Measurements from ENCODE around the gene CDK5RAP3. TPM values are rescaled to one million over a fixed set of nuclear protein-coding genes. Genes with fewer than 3 reads are reported as not detected.
A peak's percentile ranks its signal among the peaks of the same experiment; 100 is the strongest.

CDK5RAP3 gene
- total and polyA plus RNA-seq, 2 of the 13 experiments (the other 11 are each of a cell fraction or from before 2014, with no cell fraction given), result 128 to 154 TPM

DNA sequence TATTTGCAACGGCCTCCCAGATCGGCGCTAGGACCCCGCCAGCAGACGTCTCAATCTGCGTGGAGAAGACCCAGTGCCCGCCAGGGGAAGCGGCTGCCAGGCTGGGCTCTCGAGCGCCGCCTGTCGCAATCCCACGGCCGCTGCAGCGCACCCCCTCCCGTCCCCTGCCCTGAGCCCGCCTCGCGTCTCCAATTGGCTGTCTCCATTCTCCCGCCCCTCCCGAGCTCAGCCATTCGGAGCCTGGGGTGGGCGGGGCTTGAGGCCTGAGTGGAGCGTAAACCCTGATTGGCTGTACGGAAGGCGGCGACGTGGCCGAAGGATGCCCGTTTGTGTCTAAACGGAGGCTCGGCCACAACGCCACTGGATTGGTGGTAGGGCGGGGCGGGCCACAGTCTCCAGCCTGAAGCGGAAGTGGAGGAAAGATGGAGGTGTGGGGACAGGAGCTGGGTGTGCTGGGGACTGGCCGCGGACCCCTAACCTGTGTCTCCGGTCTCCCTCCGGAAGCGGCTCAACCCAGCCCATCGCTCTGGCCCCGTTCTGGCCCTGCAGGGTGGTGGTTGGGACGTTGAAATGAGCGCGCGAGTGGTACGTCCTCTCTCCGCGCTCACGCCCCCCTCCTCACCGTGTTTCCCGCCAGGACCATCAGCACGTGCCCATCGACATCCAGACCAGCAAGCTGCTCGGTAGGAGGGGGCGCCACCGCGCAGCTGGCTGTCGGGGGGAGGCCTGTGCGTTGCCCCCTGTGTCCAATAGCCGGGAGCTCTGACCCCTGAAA, at the start of gene CDK5RAP3 (continued):
- TF ChIP-seq RAD21 (CRISPR knock-in tag; IDR thresholded peaks at IDR 0.05), result peak; percentile 99
- TF ChIP-seq, protein P1, sequence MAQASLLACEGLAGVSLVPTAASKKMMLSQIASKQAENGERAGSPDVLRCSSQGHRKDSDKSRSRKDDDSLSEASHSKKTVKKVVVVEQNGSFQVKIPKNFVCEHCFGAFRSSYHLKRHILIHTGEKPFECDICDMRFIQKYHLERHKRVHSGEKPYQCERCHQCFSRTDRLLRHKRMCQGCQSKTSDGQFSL (CRISPR knock-in tag; IDR thresholded peaks at IDR 0.05), result peak; percentile 98
- peak; percentile 53; the same call in 1 of the 2 replicates for TF ChIP-seq ARNTL (CRISPR knock-in tag; IDR thresholded peaks at IDR 0.05)
- TF ChIP-seq, protein P2, sequence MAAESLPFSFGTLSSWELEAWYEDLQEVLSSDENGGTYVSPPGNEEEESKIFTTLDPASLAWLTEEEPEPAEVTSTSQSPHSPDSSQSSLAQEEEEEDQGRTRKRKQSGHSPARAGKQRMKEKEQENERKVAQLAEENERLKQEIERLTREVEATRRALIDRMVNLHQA (CRISPR knock-in tag; IDR thresholded peaks at IDR 0.05), result 0 out of 2 replicates have a peak, but pooled peaks have one; percentile 16
- TF ChIP-seq SRF (IDR thresholded peaks at IDR 0.05; ENCODE audit: low read depth, low read length), result no peak; the same call in 1 of the 2 replicates
- TF ChIP-seq, protein P3, sequence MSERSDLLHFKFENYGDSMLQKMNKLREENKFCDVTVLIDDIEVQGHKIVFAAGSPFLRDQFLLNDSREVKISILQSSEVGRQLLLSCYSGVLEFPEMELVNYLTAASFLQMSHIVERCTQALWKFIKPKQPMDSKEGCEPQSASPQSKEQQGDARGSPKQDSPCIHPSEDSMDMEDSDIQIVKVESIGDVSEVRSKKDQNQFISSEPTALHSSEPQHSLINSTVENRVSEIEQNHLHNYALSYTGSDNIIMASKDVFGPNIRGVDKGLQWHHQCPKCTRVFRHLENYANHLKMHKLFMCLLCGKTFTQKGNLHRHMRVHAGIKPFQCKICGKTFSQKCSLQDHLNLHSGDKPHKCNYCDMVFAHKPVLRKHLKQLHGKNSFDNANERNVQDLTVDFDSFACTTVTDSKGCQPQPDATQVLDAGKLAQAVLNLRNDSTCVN (CRISPR knock-in tag; IDR thresholded peaks at IDR 0.05; ENCODE audit: borderline replicate concordance), result peak; percentile 85; the same call in 1 of the 2 replicates
- no peak for TF ChIP-seq SATB2 (CRISPR knock-in tag; IDR thresholded peaks at IDR 0.05)
- TF ChIP-seq, protein P4, sequence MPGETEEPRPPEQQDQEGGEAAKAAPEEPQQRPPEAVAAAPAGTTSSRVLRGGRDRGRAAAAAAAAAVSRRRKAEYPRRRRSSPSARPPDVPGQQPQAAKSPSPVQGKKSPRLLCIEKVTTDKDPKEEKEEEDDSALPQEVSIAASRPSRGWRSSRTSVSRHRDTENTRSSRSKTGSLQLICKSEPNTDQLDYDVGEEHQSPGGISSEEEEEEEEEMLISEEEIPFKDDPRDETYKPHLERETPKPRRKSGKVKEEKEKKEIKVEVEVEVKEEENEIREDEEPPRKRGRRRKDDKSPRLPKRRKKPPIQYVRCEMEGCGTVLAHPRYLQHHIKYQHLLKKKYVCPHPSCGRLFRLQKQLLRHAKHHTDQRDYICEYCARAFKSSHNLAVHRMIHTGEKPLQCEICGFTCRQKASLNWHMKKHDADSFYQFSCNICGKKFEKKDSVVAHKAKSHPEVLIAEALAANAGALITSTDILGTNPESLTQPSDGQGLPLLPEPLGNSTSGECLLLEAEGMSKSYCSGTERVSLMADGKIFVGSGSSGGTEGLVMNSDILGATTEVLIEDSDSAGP (CRISPR knock-in tag; IDR thresholded peaks at IDR 0.05; ENCODE audit: borderline replicate concordance), result peak; percentile 97
- no peak for TF ChIP-seq NCOR1 (IDR thresholded peaks at IDR 0.05; ENCODE audit: borderline replicate concordance, low read length)
- TF ChIP-seq, protein P5, sequence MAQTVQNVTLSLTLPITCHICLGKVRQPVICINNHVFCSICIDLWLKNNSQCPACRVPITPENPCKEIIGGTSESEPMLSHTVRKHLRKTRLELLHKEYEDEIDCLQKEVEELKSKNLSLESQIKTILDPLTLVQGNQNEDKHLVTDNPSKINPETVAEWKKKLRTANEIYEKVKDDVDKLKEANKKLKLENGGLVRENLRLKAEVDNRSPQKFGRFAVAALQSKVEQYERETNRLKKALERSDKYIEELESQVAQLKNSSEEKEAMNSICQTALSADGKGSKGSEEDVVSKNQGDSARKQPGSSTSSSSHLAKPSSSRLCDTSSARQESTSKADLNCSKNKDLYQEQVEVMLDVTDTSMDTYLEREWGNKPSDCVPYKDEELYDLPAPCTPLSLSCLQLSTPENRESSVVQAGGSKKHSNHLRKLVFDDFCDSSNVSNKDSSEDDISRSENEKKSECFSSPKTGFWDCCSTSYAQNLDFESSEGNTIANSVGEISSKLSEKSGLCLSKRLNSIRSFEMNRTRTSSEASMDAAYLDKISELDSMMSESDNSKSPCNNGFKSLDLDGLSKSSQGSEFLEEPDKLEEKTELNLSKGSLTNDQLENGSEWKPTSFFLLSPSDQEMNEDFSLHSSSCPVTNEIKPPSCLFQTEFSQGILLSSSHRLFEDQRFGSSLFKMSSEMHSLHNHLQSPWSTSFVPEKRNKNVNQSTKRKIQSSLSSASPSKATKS (CRISPR knock-in tag; IDR thresholded peaks at IDR 0.05), result 0 out of 2 replicates have a peak, but pooled peaks have one; percentile 50
- TF ChIP-seq JARID2 (CRISPR knock-in tag; IDR thresholded peaks at IDR 0.05; ENCODE audit: insufficient replicate concordance), result peak; percentile 89
- peak; percentile 96 for TF ChIP-seq HOXA7 (CRISPR knock-in tag; IDR thresholded peaks at IDR 0.05)
- TF ChIP-seq SMYD3 (CRISPR knock-in tag; IDR thresholded peaks at IDR 0.05), result peak; percentile 93
- TF ChIP-seq, protein P6, sequence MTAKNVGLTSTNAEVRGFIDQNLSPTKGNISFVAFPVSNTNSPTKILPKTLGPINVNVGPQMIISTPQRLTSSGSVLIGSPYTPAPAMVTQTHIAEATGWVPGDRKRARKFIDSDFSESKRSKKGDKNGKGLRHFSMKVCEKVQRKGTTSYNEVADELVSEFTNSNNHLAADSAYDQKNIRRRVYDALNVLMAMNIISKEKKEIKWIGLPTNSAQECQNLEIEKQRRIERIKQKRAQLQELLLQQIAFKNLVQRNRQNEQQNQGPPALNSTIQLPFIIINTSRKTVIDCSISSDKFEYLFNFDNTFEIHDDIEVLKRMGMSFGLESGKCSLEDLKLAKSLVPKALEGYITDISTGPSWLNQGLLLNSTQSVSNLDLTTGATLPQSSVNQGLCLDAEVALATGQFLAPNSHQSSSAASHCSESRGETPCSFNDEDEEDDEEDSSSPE (CRISPR knock-in tag; IDR thresholded peaks at IDR 0.05), result peak; percentile 98
- TF ChIP-seq SAP130 (CRISPR knock-in tag; IDR thresholded peaks at IDR 0.05; ENCODE audit: low read depth), result peak; percentile 99
- no peak for TF ChIP-seq ZNF672 (CRISPR knock-in tag; IDR thresholded peaks at IDR 0.05)
- TF ChIP-seq TOE1 (CRISPR knock-in tag; IDR thresholded peaks at IDR 0.05), result peak; percentile 83; the same call in 1 of the 2 replicates
- no peak for TF ChIP-seq RFX1 (IDR thresholded peaks at IDR 0.05)
- TF ChIP-seq MTF2 (CRISPR knock-in tag; IDR thresholded peaks at IDR 0.05; ENCODE audit: borderline replicate concordance), result no peak; the same call in 1 of the 2 replicates
- peak; percentile 99 for TF ChIP-seq XRCC5 (optimal IDR thresholded peaks at IDR 0.05; ENCODE audit: low read length)
- peak; percentile 90; the same call in 1 of the 2 replicates for TF ChIP-seq ZNF75D (CRISPR knock-in tag; IDR thresholded peaks at IDR 0.05; ENCODE audit: borderline replicate concordance)
- TF ChIP-seq ZNF335 (CRISPR knock-in tag; IDR thresholded peaks at IDR 0.05), result peak; percentile 89
